Adrenal gland (tissue), 5 donors: Measurements from ENCODE around the gene PDE2A.

ENCODE experiments used
- POLR2A ChIP-seq, 2 donors: fragments of 450-650 bp; IDR thresholded peaks; one replicate each; pipeline ENCODE4 v1.6.1; 2017; ENCODE audit warnings: antibody characterized with exemption in 2 of 2, mild to moderate bottlenecking in 2 of 2, moderate library complexity in 1 of 2
- TF ChIP-seq, protein P1 (sequence below), 6 experiments: fragments of 450-650 bp in 4 of 6; fragments of 200-600 bp in 2 of 6; sonication (generic) in 1 of 6; IDR thresholded peaks; 1 replicate in 5 of 6; 2 replicates in 1 of 6; pipeline versions ENCODE4 v1.5.1 to v1.8.0; 2016 to 2021; ENCODE audit warnings: antibody characterized with exemption in 6 of 6, mild to moderate bottlenecking in 2 of 6, moderate library complexity in 1 of 6
- donor health status: DM: no; HTN: no; CAD: no.

DNA sequence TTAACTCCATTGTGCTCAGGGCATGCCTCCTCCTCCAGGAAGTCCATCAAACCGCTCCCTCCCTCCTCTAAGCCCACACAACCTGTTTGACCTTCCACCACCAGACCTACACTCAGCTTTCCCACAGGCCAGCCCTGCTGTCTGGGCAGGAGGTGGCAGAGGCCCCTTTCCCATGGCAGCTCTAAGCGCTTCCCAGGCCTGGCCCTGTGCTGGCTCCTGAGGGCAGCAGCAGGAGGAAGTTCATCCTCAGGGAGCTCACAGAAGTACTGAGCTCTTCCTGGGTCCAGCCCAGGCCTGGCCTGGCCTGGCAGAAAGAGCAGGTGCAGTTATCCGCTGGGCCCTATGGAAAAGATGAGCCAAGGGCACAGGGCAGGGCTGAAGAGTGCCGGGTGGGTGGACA lies 46.6 kb upstream of the PDE2A start:
- TF ChIP-seq, protein P1, sequence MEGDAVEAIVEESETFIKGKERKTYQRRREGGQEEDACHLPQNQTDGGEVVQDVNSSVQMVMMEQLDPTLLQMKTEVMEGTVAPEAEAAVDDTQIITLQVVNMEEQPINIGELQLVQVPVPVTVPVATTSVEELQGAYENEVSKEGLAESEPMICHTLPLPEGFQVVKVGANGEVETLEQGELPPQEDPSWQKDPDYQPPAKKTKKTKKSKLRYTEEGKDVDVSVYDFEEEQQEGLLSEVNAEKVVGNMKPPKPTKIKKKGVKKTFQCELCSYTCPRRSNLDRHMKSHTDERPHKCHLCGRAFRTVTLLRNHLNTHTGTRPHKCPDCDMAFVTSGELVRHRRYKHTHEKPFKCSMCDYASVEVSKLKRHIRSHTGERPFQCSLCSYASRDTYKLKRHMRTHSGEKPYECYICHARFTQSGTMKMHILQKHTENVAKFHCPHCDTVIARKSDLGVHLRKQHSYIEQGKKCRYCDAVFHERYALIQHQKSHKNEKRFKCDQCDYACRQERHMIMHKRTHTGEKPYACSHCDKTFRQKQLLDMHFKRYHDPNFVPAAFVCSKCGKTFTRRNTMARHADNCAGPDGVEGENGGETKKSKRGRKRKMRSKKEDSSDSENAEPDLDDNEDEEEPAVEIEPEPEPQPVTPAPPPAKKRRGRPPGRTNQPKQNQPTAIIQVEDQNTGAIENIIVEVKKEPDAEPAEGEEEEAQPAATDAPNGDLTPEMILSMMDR (IDR thresholded peaks at IDR 0.05) = no peak
- no peak for TF ChIP-seq POLR2A (IDR thresholded peaks at IDR 0.05)
